GM12872 (cell line): ENCODE data around the gene FCRLA.

Experiments used
- CTCF ChIP-seq: IDR thresholded peaks from 3 replicates; pipeline ENCODE4 v1.5.1; 2011; ENCODE audit warnings: low read depth, mild to moderate bottlenecking, low read length, moderate library complexity; ENCODE audit not compliant: insufficient read depth

Gene FCRLA

GRCh38 chr1:161740921-161741320 lies 33.9 kb downstream of the FCRLA start:
- no peak for TF ChIP-seq CTCF

GRCh38 chr1:161743231-161743630 lies 36.2 kb downstream of the FCRLA start:
- no peak for TF ChIP-seq CTCF

- TF ChIP-seq CTCF: no peak
Measured at GRCh38 chr1:161747801-161748200, 40.8 kb downstream of the FCRLA start.

- TF ChIP-seq CTCF: peak; percentile 43; the same call in 1 of the 3 replicates
Measured at GRCh38 chr1:161749509-161750407, 42.7 kb downstream of the FCRLA start, which contains the start of gene DUSP12. Gene DUSP12, plus strand, starts transcription at chr1:161749786. Its CDS starts 16 bp downstream, at chr1:161749802.

GRCh38 chr1:161763522-161764098 lies 56.6 kb downstream of the FCRLA start:
- peak; percentile 69 for TF ChIP-seq CTCF
